Ascending aorta (tissue), 2 donors: Measurements from ENCODE around the gene ZNF280C. TPM values are rescaled to one million over a fixed set of nuclear protein-coding genes. Genes with fewer than 3 reads are reported as not detected.
A peak's percentile ranks its signal among the peaks of the same experiment; 100 is the strongest.

Source experiments
- DNase-seq, 2 donors: peaks; one replicate each; pipeline ENCODE4 v3.0.0-alpha.2; 2019; ENCODE audit warnings: low spot score in 2 of 2
- H3K27ac ChIP-seq, 2 donors: fragments of 200-600 bp; sonication (generic); one replicate each; pipeline ENCODE4 v1.5.1; 2016 to 2017; ENCODE audit warnings: mild to moderate bottlenecking in 1 of 2
- H3K27me3 ChIP-seq: fragments of 200-600 bp; sonication (generic); one replicate; pipeline ENCODE4 v1.5.1; 2017
- H3K36me3 ChIP-seq, 2 donors: fragments of 200-600 bp; sonication (generic); one replicate each; pipeline ENCODE4 v1.5.1; 2016
- H3K4me1 ChIP-seq, 2 donors: fragments of 200-600 bp; sonication (generic); one replicate each; pipeline ENCODE4 v1.5.1; 2016 to 2017; ENCODE audit warnings: mild to moderate bottlenecking in 1 of 2
- H3K4me3 ChIP-seq, 2 donors: fragments of 200-600 bp; sonication (generic); one replicate each; pipeline ENCODE4 v1.5.1; 2016 to 2017; ENCODE audit warnings: mild to moderate bottlenecking in 1 of 2
- H3K9me3 ChIP-seq, 2 donors: fragments of 200-600 bp; sonication (generic); one replicate each; pipeline ENCODE4 v1.5.1; 2016
- CTCF ChIP-seq, 3 experiments: fragments of 200-600 bp in 2 of 3; fragments of 450-650 bp in 1 of 3; sonication (generic) in 2 of 3; IDR thresholded peaks; one replicate each; pipeline ENCODE4 v1.5.1; 2016 to 2019; ENCODE audit warnings: antibody characterized with exemption in 3 of 3, mild to moderate bottlenecking in 1 of 3, moderate library complexity in 1 of 3
- intact Hi-C: fragments of 100-400 bp; cut with DNase I; formaldehyde crosslinking; loops from one replicate; pipeline ENCODE4 v1.15.1; 2023
- total RNA-seq: library from RNA; depleted of rRNA; stranded (reverse); fragments of >200 nt; gene quantifications from one replicate; pipeline ENCODE4 v1.1.0, GENCODE V29; 2016

ZNF280C gene
- total RNA-seq, 1 donor from 2014 or later: 5.0 TPM

DNA sequence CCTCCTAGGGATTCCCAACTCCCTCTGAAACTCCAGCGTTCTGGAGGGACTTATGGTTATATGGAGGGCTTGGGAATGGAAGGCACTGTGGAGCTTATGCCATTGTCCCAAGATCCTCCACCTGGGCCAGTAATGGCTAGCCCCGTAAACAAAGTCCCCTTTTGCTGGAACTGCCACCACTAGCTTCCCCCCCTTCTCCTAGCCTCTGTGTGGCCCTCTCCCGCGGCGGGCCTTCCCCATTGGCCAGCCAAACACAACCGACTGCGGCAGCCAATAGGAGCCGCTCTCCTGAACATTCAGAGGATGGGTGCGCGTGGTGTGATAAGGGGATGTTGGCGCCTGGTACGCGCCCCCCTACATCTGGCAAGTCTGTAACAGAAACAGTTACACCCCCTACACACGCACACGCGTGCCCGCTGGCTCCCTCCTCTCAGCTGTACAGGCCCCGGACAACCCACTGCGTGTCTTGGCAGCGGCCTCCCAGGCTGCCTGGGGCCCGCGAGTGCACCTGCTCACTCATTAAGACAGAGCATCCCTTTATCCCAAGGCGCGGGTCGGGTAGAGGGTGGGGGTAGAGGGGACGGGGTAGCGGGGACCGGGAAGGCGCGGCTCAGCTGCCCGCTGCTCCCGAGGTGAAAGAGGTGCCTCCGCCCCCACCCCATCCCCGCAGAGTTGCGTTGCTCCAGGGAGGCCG lies 97.8 kb downstream of the ZNF280C start:
- Histone ChIP-seq H3K4me1 (peaks cover 0 to 5% of the 10 kb centered on the region in 2 donors), H3K36me3 (no peaks in the 10 kb centered on the region), H3K9me3 (no peaks in the 10 kb centered on the region), H3K27ac (no peak overlapping the region), H3K4me3 (peak overlapping the region; percentile 50 to 58), H3K27me3 (no peaks in the 10 kb centered on the region)
- peak in 1 of 2 donors; percentile 66 for DNase-seq
- no peak for TF ChIP-seq CTCF (IDR thresholded peaks at IDR 0.05)
- intact Hi-C loops: loop anchor here (5.0 kb wide), 3 partner anchors 89 to 239 kb away; no protein-coding TSS in a partner anchor

DNA sequence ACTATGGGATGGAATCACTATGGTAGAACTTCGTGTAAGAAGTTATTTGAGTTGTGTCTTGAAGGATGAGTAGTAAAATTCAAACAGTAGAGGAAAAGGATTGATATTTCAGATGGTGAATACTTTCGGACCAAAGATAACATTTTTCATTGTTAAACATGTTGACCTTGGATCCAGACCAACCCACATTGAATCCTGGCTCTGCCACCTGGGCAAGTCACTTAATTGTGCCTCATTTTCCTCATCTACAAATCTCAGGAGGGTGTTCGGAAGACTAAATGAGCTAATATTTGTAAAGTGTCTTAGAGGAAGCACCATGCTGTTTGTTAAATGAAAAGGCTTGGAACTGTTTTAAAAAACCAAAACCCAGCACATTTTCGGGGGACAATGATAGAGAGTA lies 101.7 kb downstream of the ZNF280C start:
- intact Hi-C loops: loop anchor here (2.0 to 5.0 kb wide), 2 partner anchors 56 to 325 kb away; partner anchors contain the start of genes ELF4 and ZDHHC9
- no peak for TF ChIP-seq CTCF (IDR thresholded peaks at IDR 0.05)
- Histone ChIP-seq H3K27me3 (no peaks in the 10 kb centered on the region), H3K9me3 (no peaks in the 10 kb centered on the region), H3K4me3 (peak overlapping the region in 1 of 2 donors; percentile 76), H3K27ac (peak overlapping the region in 1 of 2 donors; percentile 62), H3K36me3 (no peaks in the 10 kb centered on the region), H3K4me1 (no peaks in the 10 kb centered on the region)
- DNase-seq: no peak

- Histone ChIP-seq H3K4me3 (peak overlapping the region; percentile 49 to 76), H3K4me1 (no peaks in the 10 kb centered on the region), H3K27me3 (no peaks in the 10 kb centered on the region), H3K9me3 (no peaks in the 10 kb centered on the region), H3K27ac (peak overlapping the region; percentile 62 to 82), H3K36me3 (no peaks in the 10 kb centered on the region)
- intact Hi-C loops: loop anchor here (2.0 to 5.0 kb wide), 2 partner anchors 56 to 324 kb away; partner anchors contain the start of genes ELF4 and ZDHHC9
- TF ChIP-seq CTCF (IDR thresholded peaks at IDR 0.05): no peak
- DNase-seq: no peak
Measured at GRCh38 chrX:130166503-130166777, 102.3 kb downstream of the ZNF280C start.

DNA sequence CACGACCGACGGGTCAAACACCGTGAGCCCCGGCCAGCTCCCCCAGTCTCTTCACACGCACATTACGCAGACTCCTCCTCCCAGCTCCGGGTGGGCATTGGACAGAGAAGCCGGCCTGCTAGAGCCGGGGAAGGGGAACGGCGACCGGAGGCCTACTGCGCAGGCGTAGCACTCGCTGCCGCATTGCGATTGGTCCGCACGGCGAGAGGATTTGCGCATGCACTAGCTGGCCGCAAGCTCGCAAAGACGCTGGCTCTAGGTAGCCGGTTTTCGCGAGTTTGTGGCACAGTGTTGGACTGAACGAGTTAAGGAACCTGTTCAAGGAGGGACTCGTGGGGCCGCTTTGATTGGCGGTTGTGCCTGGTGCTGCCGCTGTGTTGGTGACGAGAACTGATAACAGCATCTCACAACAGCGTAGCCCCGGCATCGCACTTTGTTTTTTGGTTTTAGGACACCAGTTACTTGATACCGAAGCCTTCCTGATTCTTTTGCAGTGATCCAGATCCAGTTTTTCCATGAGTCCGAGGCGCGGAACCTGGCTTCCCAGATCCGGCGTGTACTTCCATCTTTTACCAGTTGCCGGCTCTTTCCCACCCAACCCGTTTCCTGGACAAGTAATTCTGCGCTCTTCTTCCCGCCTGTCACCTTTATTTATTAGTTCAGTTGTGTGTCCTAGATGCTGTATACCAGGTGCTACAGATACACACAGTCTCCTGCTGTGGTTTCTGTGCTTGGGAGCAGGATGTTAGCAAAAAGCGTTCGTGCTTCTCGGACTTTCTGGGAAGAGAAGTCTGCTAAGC lies 102.8 kb downstream of the ZNF280C start, which contains the start of gene AIFM1:
AIFM1 (minus strand) TSS at position 139 of the 800 bp plus-strand sequence. CDS start 185 bp downstream, outside the sequence.
- TF ChIP-seq CTCF (IDR thresholded peaks at IDR 0.05): no peak
- intact Hi-C loops: loop anchor here (2.0 to 5.0 kb wide), 2 partner anchors 55 to 324 kb away; partner anchors contain the start of genes ELF4 and ZDHHC9

DNA sequence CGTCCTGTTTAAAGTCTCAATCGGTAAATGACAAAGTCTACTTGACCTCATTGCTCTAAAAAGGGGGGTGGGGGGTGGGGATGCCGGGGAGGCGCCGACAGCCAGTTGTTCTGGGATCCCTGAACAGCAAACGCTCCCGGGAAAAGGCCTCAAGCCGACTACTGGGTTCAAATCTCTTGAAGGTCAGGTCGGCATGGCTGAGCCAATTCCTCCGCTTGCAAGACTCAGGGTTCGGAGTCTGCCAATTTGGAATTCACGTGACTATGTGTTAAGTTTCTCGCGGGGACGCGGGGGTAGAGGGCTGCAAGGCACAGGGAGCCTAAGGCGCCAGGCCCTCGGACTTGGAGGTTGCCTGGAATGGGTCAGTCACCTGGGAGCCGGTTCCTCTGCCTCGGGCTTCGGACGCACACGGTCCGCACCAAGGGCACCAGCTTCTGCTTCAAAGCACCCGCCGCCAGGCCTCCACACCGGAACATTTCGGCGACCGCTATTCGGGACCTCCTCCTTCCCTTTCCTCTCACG lies 103.5 kb downstream of the ZNF280C start:
- no peak for DNase-seq
- TF ChIP-seq CTCF (IDR thresholded peaks at IDR 0.05): no peak
- Histone ChIP-seq H3K36me3 (no peaks in the 10 kb centered on the region), H3K27me3 (no peaks in the 10 kb centered on the region), H3K4me3 (peak overlapping the region; percentile 49 to 76), H3K4me1 (no peaks in the 10 kb centered on the region), H3K27ac (peak overlapping the region; percentile 62 to 82), H3K9me3 (no peaks in the 10 kb centered on the region)
- intact Hi-C loops: loop anchor here (5.0 kb wide), 1 partner anchor 323 kb away; the partner anchor contains the start of gene ZDHHC9

More for the DNA sequence above, 102.8 kb downstream of the ZNF280C start, which contains the start of gene AIFM1:
- no peaks in the 10 kb centered on the region for H3K36me3 ChIP-seq
- H3K27me3 ChIP-seq: no peaks in the 10 kb centered on the region
- H3K27ac ChIP-seq: peak within 1 kb of the TSS; percentile 62 to 82
- no peaks in the 10 kb centered on the region for H3K9me3 ChIP-seq
- DNase-seq: peak; percentile 70 to 94
- H3K4me3 ChIP-seq: peak within 1 kb of the TSS; percentile 49 to 76
- H3K4me1 ChIP-seq: no peaks in the 10 kb centered on the region
